ENCODE measurements around the gene OXTR.
A peak's percentile ranks its signal among the peaks of the same experiment; 100 is the strongest.

The OXTR gene

GRCh38 chr3:8745619-8746370, 23.6 kb downstream of the OXTR start:
- no peak for DNase-seq (ENCODE audit: low read depth)
- TF ChIP-seq, protein P1, sequence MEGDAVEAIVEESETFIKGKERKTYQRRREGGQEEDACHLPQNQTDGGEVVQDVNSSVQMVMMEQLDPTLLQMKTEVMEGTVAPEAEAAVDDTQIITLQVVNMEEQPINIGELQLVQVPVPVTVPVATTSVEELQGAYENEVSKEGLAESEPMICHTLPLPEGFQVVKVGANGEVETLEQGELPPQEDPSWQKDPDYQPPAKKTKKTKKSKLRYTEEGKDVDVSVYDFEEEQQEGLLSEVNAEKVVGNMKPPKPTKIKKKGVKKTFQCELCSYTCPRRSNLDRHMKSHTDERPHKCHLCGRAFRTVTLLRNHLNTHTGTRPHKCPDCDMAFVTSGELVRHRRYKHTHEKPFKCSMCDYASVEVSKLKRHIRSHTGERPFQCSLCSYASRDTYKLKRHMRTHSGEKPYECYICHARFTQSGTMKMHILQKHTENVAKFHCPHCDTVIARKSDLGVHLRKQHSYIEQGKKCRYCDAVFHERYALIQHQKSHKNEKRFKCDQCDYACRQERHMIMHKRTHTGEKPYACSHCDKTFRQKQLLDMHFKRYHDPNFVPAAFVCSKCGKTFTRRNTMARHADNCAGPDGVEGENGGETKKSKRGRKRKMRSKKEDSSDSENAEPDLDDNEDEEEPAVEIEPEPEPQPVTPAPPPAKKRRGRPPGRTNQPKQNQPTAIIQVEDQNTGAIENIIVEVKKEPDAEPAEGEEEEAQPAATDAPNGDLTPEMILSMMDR (IDR thresholded peaks at IDR 0.05; ENCODE audit: insufficient read depth, low read depth, low read length, missing control alignments): no peak
- H3K4me3 ChIP-seq (ENCODE audit: low read depth, low read length): no peak overlapping the region

DNA sequence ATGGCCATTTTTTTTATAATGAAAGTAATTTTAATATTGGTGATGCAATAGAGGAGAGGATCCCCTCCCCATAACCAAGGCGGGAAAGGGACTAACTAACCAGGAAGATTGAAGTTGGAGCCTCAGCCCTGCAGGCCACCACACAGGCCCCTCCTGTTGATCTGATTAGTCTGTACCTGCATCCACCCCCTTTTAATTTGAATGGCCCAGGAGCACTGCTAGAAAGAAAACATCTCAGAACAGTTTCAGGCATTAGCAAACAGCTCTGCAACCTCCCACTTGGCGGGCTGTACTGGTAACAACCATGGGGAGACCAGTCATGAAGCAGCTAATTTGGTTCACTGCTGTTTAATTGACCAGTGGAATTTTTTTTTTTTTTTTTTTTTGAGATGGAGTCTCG, 25.5 kb downstream of the OXTR start:
- DNase-seq (ENCODE audit: low read depth): no peak
- H3K4me3 ChIP-seq (ENCODE audit: low read depth, low read length): no peak overlapping the region
- TF ChIP-seq, protein P1 (IDR thresholded peaks at IDR 0.05; ENCODE audit: insufficient read depth, low read depth, low read length, missing control alignments): no peak

DNA sequence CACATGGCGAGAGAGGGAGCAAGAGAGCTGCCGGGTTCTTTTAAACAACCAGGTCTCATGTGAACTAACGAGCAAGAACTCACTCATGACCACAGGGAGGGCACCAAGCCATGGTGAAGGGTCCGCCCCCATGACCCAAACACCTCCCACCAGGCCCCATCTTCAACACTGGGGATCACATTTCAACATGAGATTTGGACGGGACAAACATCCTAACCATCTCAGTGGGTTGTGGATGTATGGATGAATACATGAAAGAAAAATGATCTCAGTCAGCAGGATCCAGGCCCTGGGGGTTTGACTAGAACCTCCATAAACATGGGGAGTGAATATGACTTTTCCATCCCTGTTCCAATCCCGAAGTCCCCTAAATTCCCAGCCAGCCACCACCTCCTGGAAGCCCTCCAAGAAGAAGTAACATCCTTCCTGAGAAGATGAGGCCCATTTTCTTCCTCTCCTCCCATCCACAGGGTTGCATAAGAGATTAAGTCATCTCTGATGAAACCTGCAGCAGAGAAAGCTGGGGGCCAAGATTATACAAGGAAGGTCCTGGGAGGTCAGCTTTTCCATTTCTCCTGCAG, 26.3 kb downstream of the OXTR start:
- H3K4me3 ChIP-seq (ENCODE audit: low read depth, low read length): no peak overlapping the region
- DNase-seq (ENCODE audit: low read depth): no peak
- TF ChIP-seq, protein P1 (IDR thresholded peaks at IDR 0.05; ENCODE audit: insufficient read depth, low read depth, low read length, missing control alignments): no peak

GRCh38 chr3:8741581-8742261, 27.7 kb downstream of the OXTR start:
- TF ChIP-seq, protein P1 (IDR thresholded peaks at IDR 0.05; ENCODE audit: insufficient read depth, low read depth, low read length, missing control alignments): no peak
- no peak overlapping the region for H3K4me3 ChIP-seq (ENCODE audit: low read depth, low read length)
- DNase-seq (ENCODE audit: low read depth): no peak

GRCh38 chr3:8739757-8740504, 29.5 kb downstream of the OXTR start:
- no peak overlapping the region for H3K4me3 ChIP-seq (ENCODE audit: low read depth, low read length)
- DNase-seq (ENCODE audit: low read depth): peak; percentile 12
- TF ChIP-seq, protein P1 (IDR thresholded peaks at IDR 0.05; ENCODE audit: insufficient read depth, low read depth, low read length, missing control alignments): no peak

GRCh38 chr3:8738639-8739038, 30.8 kb downstream of the OXTR start:
- TF ChIP-seq, protein P1 (IDR thresholded peaks at IDR 0.05; ENCODE audit: insufficient read depth, low read depth, low read length, missing control alignments): no peak
- H3K4me3 ChIP-seq (ENCODE audit: low read depth, low read length): no peak overlapping the region
- no peak for DNase-seq (ENCODE audit: low read depth)

Data from GM12865 (cell line).